Measurements from ENCODE around the gene NRAP.

GRCh38 chr10:113576852-113577251 lies 87.0 kb downstream of the NRAP start:
- TF ChIP-seq POLR2AphosphoS5 (IDR thresholded peaks at IDR 0.05; ENCODE audit: insufficient read depth, low read depth, low read length) (no peak), CTCF (IDR thresholded peaks at IDR 0.05; ENCODE audit: extremely low read depth in 1 of 2, insufficient read depth in 1 of 2, low read depth in 1 of 2, low read length in 2 of 2) (no peak), POLR2A (IDR thresholded peaks at IDR 0.05; ENCODE audit: low read depth, low read length) (no peak), MAX (IDR thresholded peaks at IDR 0.05; ENCODE audit: insufficient read depth, insufficient read length) (no peak), FOS (IDR thresholded peaks at IDR 0.05; ENCODE audit: borderline replicate concordance, insufficient read depth, low read length) (no peak), EZH2 (IDR thresholded peaks at IDR 0.05; ENCODE audit: borderline replicate concordance, low read depth, low read length, severe bottlenecking) (no peak), JUN (IDR thresholded peaks at IDR 0.05; ENCODE audit: borderline replicate concordance, insufficient read depth, insufficient read length, low read depth) (no peak), MYC (IDR thresholded peaks at IDR 0.05; ENCODE audit: low read depth, low read length) (no peak), GATA2 (IDR thresholded peaks at IDR 0.05; ENCODE audit: insufficient read depth, insufficient read length, low read depth, low read length) (no peak)

Measured in endothelial cell of umbilical vein (primary cell).